ENCODE data around the gene CDC42EP4.

DNA sequence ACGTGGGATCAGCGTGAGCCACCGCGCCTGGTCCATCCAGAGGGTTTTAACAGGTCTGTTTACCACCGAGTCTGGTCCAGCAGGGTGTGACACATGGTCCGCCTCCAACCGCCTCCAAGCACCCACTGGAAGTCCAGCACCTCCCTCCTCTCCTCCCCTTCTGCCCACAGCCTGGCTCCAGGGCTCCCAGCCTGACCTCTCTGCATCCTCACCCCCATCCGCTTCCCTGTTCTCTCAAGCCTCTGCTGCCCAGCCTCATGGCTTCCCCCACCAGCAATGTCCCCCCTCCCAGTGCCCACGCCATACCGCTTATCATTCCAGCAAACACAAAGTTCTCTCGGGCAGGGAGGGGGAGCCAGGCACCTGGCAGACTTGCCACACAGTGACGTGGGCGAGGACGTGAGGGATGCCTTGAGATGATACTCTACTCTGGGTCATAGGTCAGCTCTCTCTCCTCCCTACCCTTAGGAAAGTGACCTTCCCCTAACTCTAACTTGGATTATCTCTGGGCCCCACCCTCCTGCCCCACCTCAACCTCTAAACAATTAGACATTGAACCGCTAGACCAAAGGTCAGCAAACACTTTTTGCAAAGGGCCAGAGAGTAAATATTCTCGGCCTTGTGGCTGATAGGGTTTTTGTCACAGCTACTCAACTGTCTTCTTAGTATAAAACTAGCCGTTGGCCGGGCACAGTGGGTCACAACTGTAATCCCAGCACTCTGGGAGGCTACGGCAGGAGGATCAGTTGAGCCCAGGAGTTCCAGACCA is 23.1 kb downstream of the CDC42EP4 start:
- TF ChIP-seq HDGF (IDR thresholded peaks at IDR 0.05; ENCODE audit: borderline replicate concordance) (no peak), SP1 (IDR thresholded peaks at IDR 0.05) (no peak), PKNOX1 (IDR thresholded peaks at IDR 0.05) (no peak), NFRKB (IDR thresholded peaks at IDR 0.05) (no peak), BHLHE40 (IDR thresholded peaks at IDR 0.05; ENCODE audit: borderline replicate concordance) (no peak), ELF4 (IDR thresholded peaks at IDR 0.05) (no peak), TARDBP (IDR thresholded peaks at IDR 0.05) (no peak), FOXK2 (IDR thresholded peaks at IDR 0.05) (no peak), FOXA1 (IDR thresholded peaks at IDR 0.05) (no peak), ZNF384 (IDR thresholded peaks at IDR 0.05) (no peak)

Data from HEK293T (cell line).